Cardiac septum (tissue), 1 donor: ENCODE results near the gene YTHDF2. TPM values are rescaled to one million over a fixed set of nuclear protein-coding genes. Genes with fewer than 3 reads are reported as not detected.
"Not testable (repeated sequence)": the region's sequence is repeated elsewhere in the genome, so short reads cannot be mapped to it uniquely, and the experiment has no call there.

Experiments
- DNase-seq: peaks from one replicate; pipeline ENCODE4 v3.0.0-alpha.2; 2020; ENCODE audit warnings: low spot score
- intact Hi-C: fragments of 100-400 bp; cut with DNase I; formaldehyde crosslinking; loops from one replicate; pipeline ENCODE4 v1.14.0; 2022
- total RNA-seq: library from RNA; stranded (reverse); fragmentation: NEBNext Ultra II Directional; extraction: Animal tissue kit (Norgen Biotek cat#: 25700); gene quantifications from one replicate; pipeline ENCODE4 v1.2.1, GENCODE V29; 2021
- donor health status: DM: no; HTN: no; CAD: no.

YTHDF2 gene
- total RNA-seq, 1 donor from 2014 or later: 44.4 TPM

DNA sequence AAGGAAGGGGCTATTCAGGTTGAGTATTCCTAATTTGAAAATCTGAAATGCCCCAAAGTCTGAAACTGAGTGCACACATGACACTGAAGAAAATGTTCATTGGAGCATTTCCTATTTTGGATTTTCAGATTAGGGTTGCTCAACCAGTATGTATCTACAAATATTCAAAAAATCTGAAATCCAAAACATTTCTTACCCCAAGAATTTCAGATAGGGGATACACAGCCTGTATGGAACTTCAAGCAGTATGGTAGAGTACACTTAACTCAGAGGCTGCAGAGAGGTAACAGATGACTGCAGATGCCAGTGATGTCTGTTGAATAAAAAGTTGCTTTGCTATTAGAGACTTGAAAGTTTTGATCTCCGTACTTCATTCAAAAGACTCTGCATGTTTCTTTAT, 19.0 kb downstream of the YTHDF2 start:
- intact Hi-C loops: no loop called here
- no peak for DNase-seq

DNA sequence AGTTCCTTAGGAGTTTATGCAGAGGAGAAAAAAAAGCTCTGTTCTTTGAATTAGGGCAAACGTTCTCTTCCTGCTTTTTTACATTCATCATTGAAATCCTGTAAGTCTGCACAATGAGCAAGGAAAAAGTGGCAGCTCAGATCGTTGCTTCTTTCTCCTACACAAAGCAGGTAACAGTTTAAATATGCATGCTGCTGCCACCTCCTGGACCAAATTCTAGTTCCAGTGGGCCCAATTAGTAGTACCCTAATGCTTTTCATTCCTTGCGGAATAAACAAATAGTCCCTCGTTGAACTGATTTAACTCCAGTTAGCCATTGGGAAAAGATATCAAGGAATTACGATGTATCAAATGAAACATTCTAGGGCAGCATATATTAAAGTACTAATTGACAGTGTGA, 20.1 kb downstream of the YTHDF2 start:
- DNase-seq: no peak
- intact Hi-C loops: no loop called here

- no peak for DNase-seq
- intact Hi-C loops: no loop called here
These were observed 21.7 kb downstream of the YTHDF2 start for GRCh38 chr1:28758420-28758819.

DNA sequence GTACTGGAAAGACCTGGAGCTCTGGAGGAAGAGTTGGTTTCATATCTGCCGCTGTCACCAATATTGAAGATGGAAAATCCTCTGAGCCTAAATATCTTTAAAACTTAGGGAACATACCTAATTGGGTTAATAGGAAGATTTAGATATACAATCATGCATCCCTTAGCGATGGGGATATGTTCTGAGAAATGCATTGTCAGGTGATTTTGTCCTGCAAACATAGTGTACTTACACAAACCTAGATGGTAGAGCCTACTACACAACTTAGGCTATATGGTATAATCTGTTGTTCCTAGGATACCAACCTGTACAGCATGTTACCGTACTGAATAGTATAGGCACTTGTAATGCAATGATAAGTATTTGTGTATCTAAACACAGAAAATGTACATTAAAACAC, 22.5 kb downstream of the YTHDF2 start:
- no peak for DNase-seq
- intact Hi-C loops: no loop called here

DNA sequence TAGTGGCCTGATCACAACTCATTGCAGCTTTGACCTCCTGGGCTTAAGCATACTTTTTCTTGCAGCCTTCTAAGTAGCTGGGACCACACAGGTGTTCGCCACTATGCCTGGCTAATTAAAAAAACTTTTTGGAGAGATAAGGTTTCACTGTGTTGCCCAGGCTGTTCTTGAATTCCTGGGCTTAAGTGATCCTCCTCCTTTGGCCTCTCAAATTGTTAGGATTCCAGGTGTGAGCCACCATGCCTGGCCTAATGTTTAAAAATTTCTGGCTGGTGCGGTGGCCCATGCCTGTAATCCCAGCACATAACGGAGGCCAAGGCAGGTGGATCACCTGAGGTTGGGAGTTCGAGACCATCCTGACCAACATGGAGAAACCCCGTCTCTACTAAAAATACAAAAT, 24.4 kb downstream of the YTHDF2 start:
- intact Hi-C loops: no loop called here
- no peak for DNase-seq

DNA sequence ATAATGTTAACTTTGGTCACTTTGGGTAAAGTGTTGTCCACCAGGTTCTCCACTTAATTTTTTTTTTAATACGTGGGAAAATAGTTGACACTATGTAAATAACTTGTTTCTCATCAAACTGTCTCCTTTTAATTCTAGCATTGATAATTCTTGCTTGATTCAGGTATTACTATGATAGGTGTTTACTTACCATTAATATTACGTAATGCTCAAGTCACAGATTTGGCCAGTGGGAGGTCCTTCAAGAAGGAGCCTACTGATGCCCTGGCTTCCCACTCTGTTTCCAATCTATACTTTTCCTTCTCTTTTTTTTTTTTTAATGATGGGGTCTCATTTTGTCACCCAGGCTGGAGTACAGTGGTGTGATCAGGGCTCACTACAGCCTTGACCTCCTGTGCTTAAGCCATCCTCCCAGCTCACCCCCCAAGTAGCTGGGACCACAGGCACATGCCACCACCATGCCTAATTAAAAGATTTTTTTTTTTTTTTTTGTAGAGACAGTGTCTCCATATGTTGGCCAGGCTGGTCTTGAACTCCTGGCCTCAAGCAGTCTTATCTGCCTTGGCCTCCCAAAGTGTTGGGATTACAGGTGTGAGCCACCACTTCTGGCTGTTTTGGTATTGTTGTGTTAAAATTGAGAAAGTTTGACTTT, 29.9 kb downstream of the YTHDF2 start:
- intact Hi-C loops: no loop called here
- DNase-seq: no peak

GRCh38 chr1:28770601-28771165, 33.9 kb downstream of the YTHDF2 start:
- DNase-seq: no peak
- intact Hi-C loops: no loop called here

DNA sequence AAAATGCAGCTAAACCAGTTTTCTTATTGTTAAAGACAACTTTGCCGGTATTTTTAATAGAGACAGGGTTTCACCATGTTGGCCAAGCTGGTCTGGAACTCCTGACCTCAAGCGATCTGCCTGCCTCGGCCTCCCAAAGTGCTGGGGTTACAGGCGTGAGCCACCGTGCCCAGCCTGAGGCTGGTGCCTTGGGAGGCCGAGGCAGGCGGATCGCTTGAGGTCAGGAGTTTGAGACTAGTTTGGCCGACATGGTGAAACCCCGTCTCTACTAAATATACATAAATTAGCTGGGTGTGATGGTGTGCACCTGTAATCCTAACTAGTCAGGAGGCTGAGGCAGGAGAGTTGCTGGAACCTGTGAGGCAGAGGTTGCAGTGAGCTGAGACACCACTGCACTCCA, 35.2 kb downstream of the YTHDF2 start:
- intact Hi-C loops, DNase-seq: not testable (repeated sequence)

DNA sequence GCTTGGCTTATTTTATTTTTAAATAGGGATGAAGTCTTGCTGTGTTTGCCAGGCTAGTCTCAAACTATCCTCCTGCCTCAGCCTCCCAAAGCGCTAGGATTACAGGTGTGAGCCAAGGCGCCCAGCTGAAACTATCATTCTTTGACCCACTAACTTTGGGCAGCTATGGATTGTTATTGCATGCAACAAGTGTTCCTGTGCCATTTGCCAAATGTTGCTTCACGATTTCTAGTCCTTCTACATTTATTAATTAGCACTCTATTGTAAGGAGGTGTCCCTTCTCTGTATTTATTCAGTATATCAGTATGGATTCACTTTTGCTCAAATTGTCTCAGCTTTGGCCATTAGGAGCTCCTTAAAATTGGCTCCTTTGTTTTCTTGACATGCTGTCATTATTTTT, 36.4 kb downstream of the YTHDF2 start:
- intact Hi-C loops: no loop called here
- no peak for DNase-seq

DNA sequence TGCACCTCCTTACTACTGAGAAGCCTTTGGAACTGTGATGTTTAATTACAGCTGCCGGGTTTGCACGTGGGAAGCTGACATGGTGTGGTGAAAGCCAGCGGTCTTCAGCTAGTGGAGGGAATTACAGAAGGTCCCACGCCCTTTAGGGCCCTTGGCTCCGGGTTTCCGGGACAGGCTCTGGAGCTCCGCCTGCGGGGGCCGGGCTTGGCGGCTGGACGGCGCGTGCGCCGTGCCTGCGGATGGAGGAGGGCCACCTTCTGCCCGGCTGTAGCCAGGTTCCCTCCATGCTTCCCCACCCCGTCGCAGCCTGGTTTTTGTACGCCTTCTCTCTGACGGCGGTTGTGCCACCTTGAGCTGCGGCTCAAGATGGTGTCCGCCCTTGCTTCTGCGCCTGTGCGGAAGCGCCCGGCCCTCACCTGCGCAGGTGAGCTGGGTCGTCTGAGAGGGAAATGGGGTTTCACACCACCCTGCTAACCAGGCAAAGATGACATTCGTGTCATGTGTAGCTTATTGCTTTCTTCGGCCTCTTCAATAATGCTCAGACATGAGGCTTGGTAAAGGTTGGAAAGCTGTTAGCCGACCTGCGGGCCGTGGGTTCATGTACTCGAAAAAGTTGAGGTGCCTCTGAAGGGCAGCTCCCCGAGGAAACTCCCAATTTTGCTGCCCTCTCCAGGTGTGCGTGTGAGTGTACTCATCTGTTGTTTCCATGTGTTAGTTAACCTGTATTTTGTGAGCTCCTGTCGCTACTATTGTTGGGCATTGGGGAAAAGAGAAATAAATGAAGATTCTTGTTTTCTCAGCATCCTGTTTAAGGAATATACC, 38.6 kb downstream of the YTHDF2 start:
- DNase-seq: peak; percentile 92
- intact Hi-C loops: no loop called here

DNA sequence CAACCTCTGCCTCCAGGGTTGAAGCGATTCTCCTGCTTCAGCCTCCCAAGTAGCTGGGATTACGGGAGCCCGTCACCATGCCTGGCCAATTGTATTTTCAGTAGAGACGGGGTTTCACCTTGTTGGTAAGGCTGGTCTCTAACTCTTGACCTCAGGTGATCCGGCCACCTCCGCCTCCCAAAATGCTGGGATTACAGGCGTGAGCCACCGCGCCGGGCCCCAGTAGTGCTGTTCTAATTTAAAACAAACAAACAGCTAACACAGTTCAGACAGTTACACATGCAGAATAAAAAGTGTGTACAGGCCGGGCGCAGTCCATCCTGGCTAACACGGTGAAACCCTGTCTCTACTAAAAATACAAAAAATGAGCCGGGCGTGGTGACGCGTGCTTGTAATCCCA, 39.6 kb downstream of the YTHDF2 start:
- intact Hi-C loops: no loop called here
- no peak for DNase-seq

- intact Hi-C loops: no loop called here
- DNase-seq: no peak
These were observed 41.3 kb downstream of the YTHDF2 start for GRCh38 chr1:28778021-28778420.

GRCh38 chr1:28779751-28780408, 43.1 kb downstream of the YTHDF2 start:
- DNase-seq: no peak
- intact Hi-C loops: no loop called here

- intact Hi-C loops: no loop called here
- no peak for DNase-seq
These were observed 44.6 kb downstream of the YTHDF2 start for GRCh38 chr1:28781305-28781704.

DNA sequence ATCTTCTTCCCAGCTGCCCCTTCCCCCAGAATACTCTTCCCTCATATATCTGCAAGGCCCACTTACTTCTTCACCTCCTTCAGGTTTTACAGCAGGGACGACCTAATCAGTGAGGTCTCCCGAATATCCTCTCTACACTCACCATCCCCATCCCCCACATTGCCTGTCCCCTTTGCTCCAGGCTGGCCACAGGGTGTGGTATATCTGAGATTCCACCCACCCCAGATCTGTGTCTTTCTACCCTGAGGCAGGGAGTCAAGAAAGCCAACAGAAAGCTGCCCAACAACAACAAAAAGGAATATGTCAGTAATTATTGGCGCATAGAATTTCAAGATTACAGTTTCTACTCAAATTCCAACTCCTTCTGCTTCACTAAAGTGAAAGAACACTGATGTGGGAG, 45.3 kb downstream of the YTHDF2 start:
- DNase-seq: no peak
- intact Hi-C loops: no loop called here

- intact Hi-C loops: no loop called here
- no peak for DNase-seq
These were observed 46.6 kb downstream of the YTHDF2 start for GRCh38 chr1:28783363-28783762.

DNA sequence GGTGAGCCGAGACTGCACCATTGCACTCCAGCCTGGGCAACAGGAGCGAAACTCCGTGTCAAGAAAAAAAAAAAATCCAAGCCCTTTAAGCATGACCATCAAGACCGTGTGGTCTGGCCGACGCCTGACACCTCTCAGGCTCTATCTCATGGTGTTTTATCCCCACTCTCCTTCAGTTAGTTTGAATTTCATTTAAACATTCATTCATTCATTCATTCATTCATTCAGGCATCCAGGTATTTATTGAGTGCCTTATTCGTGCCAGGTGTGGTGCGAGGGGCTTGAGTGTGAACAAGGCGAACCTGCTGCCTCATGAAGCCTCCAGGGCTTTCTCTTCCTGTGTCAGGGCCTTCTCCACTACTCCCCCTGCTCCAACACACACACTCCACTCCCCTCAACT, 52.7 kb downstream of the YTHDF2 start:
- intact Hi-C loops: loop anchor here (5.0 kb wide), 1 partner anchor 243 kb away; no protein-coding TSS in a partner anchor
- no peak for DNase-seq

DNA sequence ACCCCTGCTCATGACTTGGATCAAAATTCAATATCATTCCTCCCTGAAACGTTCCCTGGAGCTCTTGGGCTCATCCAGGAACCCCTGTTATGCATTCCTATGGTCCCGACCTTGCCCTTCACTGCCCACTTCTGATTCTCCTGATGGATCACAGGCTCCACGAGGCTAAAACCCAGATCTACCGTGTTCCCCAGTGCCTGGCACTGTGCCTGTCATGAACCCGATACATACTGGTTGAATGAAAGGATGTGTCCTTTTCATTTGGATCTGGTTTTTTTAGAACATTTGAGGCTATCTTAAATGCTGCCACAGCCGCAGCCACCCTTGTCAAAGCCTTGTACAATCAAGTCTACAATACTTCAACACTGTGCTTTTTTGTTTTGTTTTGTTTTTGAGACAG, 53.1 kb downstream of the YTHDF2 start:
- DNase-seq: no peak
- intact Hi-C loops: loop anchor here (5.0 kb wide), 1 partner anchor 242 kb away; no protein-coding TSS in a partner anchor

DNA sequence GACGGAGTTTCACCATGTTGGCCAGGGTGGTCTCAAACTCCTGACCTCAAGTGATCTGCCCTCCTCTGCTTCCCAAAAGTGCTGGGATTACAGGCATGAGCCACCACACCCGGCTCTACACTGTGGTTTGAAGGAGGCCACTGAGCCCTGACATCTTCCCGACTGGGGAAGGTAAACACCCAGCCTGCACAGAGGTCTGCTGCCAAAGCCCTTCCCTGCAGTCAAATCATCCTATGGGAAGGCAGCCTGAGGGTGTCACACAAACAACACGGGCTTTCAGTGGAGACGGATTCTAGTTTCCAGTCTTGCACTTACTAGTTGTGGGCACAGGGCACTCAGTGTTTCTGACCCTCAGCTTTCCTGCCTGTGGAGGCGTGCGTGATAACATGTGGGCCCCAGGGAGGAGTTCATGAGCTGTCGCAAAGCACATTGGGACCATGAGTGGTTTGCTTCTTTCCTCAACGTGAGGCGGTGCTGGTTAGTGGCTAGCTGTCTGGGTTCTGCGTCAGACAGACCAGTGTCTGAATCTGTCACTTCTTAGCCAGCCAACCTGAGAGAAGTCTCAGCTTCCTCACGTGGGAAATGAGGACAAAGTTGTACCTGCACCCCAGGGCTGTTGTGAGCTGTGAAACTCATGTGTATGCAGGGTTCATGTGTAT, 53.8 kb downstream of the YTHDF2 start:
- DNase-seq: no peak
- intact Hi-C loops: no loop called here

GRCh38 chr1:28791929-28792328, 55.2 kb downstream of the YTHDF2 start:
- intact Hi-C loops: not testable (repeated sequence)

More at GRCh38 chr1:28791929-28792328, 55.2 kb downstream of the YTHDF2 start:
- DNase-seq: not testable (repeated sequence)
